Mammary epithelial cell (primary cell): ENCODE results near the gene EXOSC10.

ENCODE experiments used
- CTCF ChIP-seq, 2 donors: IDR thresholded peaks in 1 of 2; conservative IDR thresholded peaks in 1 of 2; 2 replicates each; pipeline ENCODE4 v1.5.1; 2011 to 2012; ENCODE audit warnings: inconsistent platforms in 2 of 2, low read length in 2 of 2, mild to moderate bottlenecking in 2 of 2, control low read depth in 1 of 2, low read depth in 1 of 2; ENCODE audit not compliant: insufficient read depth in 1 of 2; ENCODE audit errors: extremely low read depth in 1 of 2
- EZH2 ChIP-seq: IDR thresholded peaks from 2 replicates; pipeline ENCODE4 v1.6.1; 2012; ENCODE audit warnings: low read length, inconsistent platforms, borderline replicate concordance

GRCh38 chr1:11078631-11079030 is 21.0 kb downstream of the EXOSC10 start:
- TF ChIP-seq CTCF (conservative IDR thresholded peaks at IDR 0.05 in 1 of 2, IDR thresholded peaks at IDR 0.05 in 1 of 2; ENCODE audit: extremely low read depth in 1 of 2, insufficient read depth in 1 of 2, low read depth in 1 of 2, low read length in 2 of 2) (no peak), EZH2 (no peak)
